Upper lobe of left lung (tissue), 6 donors: Measurements from ENCODE around the gene SNX20. TPM values are rescaled to one million over a fixed set of nuclear protein-coding genes. Genes with fewer than 3 reads are reported as not detected.

Experiments
- ATAC-seq, 2 donors: fragments of 200-7000 bp; cut with Tn5 transposase; one replicate each; pipeline ENCODE4 v1.9.1; 2022; ENCODE audit warnings: mild to moderate bottlenecking in 2 of 2, moderate library complexity in 2 of 2; ENCODE audit not compliant: low FRiP score in 2 of 2
- DNase-seq, 2 donors: peaks; one replicate each; pipeline ENCODE4 v3.0.0-alpha.2; 2019 to 2020
- H3K27ac ChIP-seq, 4 donors: fragments of 200-600 bp; sonication (generic); one replicate each; pipeline ENCODE4 v1.5.1; 2016 to 2019
- H3K27me3 ChIP-seq, 4 donors: fragments of 200-600 bp; sonication (generic); one replicate each; pipeline ENCODE4 v1.5.1; 2017 to 2019
- H3K36me3 ChIP-seq, 4 donors: fragments of 200-600 bp; sonication (generic); one replicate each; pipeline ENCODE4 v1.5.1; 2016 to 2019
- H3K4me1 ChIP-seq, 4 donors: fragments of 200-600 bp; sonication (generic); one replicate each; pipeline ENCODE4 v1.5.1; 2018 to 2019
- H3K4me3 ChIP-seq, 4 donors: fragments of 200-600 bp; sonication (generic); one replicate each; pipeline ENCODE4 v1.5.1; 2017 to 2019; ENCODE audit warnings: mild to moderate bottlenecking in 2 of 4, moderate library complexity in 1 of 4
- H3K9me3 ChIP-seq, 4 donors: fragments of 200-600 bp; sonication (generic); one replicate each; pipeline ENCODE4 v1.5.1; 2018 to 2019
- EP300 ChIP-seq, 4 donors: sonication (generic); formaldehyde crosslinking; IDR thresholded peaks; one replicate each; pipeline ENCODE4 v1.5.1; 2017; ENCODE audit warnings: antibody characterized with exemption in 4 of 4, control low read depth in 2 of 4
- POLR2A ChIP-seq, 4 donors: fragments of 450-650 bp; IDR thresholded peaks; one replicate each; pipeline ENCODE4 v1.5.1; 2016 to 2017; ENCODE audit warnings: antibody characterized with exemption in 4 of 4, mild to moderate bottlenecking in 2 of 4
- POLR2AphosphoS5 ChIP-seq, 2 donors: sonication (generic); formaldehyde crosslinking; IDR thresholded peaks; one replicate each; pipeline ENCODE4 v1.5.1; 2017; ENCODE audit warnings: antibody characterized with exemption in 2 of 2
- WGBS, 2 donors: methylation state at CpG; one replicate each; pipeline ENCODE4 v1.1.5; 2017 to 2018; 5-methylcytosine and 5-hydroxymethylcytosine counted together
- total RNA-seq, 6 donors: library from RNA; depleted of rRNA in 4 of 6; stranded (reverse); fragments of >200 nt in 4 of 6; gene quantifications; one replicate each; pipeline versions ENCODE4 v1.1.0 to v1.2.1, GENCODE V29; 2016 to 2021
- TF ChIP-seq, protein P1 (sequence below), 6 experiments: fragments of 450-650 bp in 4 of 6; fragments of 200-600 bp in 2 of 6; sonication (generic) in 2 of 6; IDR thresholded peaks; one replicate each; pipeline ENCODE4 v1.5.1; 2016 to 2019; ENCODE audit warnings: antibody characterized with exemption in 6 of 6
- donor health status: DM: no; HTN: no; CAD: no; lungs with moderate emphysema.
- donor health status: DM: no; HTN: yes; CAD: no; lungs with severe emphysema.

The SNX20 gene
- total RNA-seq, 6 donors from 2014 or later = 3.2 to 16.9 (median 13.2) TPM

DNA sequence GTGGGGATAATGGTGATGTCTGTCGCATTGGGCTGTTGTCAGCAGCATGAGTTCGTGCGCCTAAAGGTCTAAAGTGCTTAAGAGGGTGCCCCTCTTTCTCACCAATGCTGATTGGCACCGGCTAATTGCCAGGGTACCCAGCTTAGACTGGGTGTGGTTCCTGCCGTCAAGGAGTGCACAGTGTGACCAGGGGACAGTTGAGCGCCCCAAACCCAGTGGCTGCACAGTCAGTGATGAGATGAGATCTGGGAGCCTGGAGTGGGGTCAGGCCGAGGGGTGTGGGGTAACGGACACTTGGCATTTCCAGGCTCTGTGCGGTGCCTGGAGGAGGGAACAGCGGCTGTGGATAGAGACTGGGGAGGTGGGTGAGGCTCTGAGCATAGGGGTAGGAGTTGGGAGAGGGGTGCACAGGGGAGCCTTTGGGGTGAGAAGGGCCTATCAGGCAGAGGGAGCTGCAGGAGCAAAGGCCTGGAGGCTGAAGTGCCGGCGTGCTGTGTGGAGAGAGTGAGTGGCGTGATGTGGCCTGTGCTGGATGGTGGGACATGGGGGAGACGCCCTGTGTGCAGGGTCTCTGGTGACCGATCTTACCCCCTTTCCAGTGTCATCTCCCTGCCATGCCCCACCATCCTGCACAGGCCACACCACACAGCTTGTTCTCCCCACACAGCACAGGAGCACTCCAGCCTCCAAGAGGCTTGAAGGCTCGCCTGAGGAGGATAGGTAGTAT, 58.3 kb downstream of the SNX20 start:
- WGBS, 2 donors = 94% methylated on average over 16 of the region's 16 CpGs
- no peak overlapping the region for H3K4me3 ChIP-seq
- H3K4me1 ChIP-seq = peaks cover 9 to 14% (median 10%) of the 10 kb centered on the region in 4 donors
- H3K27me3 ChIP-seq = no peaks in the 10 kb centered on the region
- peaks cover 0 to 8% (median 3%) of the 10 kb centered on the region in 4 donors for H3K36me3 ChIP-seq
- peak overlapping the region in 1 of 4 donors; percentile 34 for H3K27ac ChIP-seq
- DNase-seq = no peak
- no peaks in the 10 kb centered on the region for H3K9me3 ChIP-seq
- ATAC-seq = no peak
- TF ChIP-seq POLR2A (IDR thresholded peaks at IDR 0.05) = no peak
- TF ChIP-seq, protein P1, sequence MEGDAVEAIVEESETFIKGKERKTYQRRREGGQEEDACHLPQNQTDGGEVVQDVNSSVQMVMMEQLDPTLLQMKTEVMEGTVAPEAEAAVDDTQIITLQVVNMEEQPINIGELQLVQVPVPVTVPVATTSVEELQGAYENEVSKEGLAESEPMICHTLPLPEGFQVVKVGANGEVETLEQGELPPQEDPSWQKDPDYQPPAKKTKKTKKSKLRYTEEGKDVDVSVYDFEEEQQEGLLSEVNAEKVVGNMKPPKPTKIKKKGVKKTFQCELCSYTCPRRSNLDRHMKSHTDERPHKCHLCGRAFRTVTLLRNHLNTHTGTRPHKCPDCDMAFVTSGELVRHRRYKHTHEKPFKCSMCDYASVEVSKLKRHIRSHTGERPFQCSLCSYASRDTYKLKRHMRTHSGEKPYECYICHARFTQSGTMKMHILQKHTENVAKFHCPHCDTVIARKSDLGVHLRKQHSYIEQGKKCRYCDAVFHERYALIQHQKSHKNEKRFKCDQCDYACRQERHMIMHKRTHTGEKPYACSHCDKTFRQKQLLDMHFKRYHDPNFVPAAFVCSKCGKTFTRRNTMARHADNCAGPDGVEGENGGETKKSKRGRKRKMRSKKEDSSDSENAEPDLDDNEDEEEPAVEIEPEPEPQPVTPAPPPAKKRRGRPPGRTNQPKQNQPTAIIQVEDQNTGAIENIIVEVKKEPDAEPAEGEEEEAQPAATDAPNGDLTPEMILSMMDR (IDR thresholded peaks at IDR 0.05) = no peak

DNA sequence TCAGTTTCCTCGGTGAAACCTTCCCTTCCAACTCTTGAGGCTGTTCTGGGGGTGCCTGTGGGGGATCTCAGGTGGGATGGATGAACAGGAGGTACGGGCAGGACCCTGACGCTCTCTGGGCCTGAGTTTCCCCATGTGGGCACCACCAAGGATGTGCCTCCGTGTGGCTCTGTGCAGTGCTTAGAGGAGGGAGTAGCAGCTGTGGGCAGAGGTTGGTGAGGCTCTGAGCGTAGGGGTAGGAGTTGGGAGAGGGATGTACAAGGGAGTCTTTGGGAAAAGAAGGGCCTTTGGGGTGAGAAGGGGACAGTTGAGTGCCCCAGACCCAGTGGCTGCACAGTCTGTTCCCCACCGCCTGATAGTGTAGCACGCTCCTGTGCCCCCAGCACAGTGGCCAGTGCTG, 59.1 kb downstream of the SNX20 start:
- Histone ChIP-seq H3K4me3 (no peak overlapping the region), H3K27ac (peak overlapping the region in 1 of 4 donors; percentile 34), H3K4me1 (peaks cover 5 to 7% (median 6%) of the 10 kb centered on the region in 4 donors), H3K36me3 (peaks cover 0 to 8% (median 3%) of the 10 kb centered on the region in 4 donors), H3K27me3 (no peaks in the 10 kb centered on the region), H3K9me3 (no peaks in the 10 kb centered on the region)
- WGBS, 2 donors = 90 to 94% methylated on average over 7 of the region's 7 CpGs
- ATAC-seq = no peak
- no peak for DNase-seq
- TF ChIP-seq POLR2AphosphoS5 (IDR thresholded peaks at IDR 0.05) (no peak), POLR2A (IDR thresholded peaks at IDR 0.05) (no peak), EP300 (IDR thresholded peaks at IDR 0.05) (no peak)
- TF ChIP-seq, protein P1 (IDR thresholded peaks at IDR 0.05) = no peak

Other genes with a start within 250 kb of the SNX20 start
- 10 to 100 TPM in 5 of 6 donors, 1 to 10 TPM in 1; 9.9 to 59.7 (median 21.4) TPM for gene NKD1, start 132.9 kb downstream of the SNX20 start, total RNA-seq
- gene NOD2, start 12.3 kb upstream of the SNX20 start, total RNA-seq = 10 to 100 TPM in 5 of 6 donors, 1 to 10 TPM in 1; 8.5 to 27.2 (median 11.2) TPM
- gene CYLD, start 60.8 kb upstream of the SNX20 start, total RNA-seq = 10 to 100 TPM; 25.5 to 72.1 (median 46.1) TPM